Measurements from ENCODE around the gene MCCC2. TPM values are rescaled to one million over a fixed set of nuclear protein-coding genes. Genes with fewer than 3 reads are reported as not detected.

Gene MCCC2
- total and polyA plus RNA-seq, 2 of the 13 experiments (the other 11 are each of a cell fraction or from before 2014, with no cell fraction given): 44.8 to 83.6 TPM

DNA sequence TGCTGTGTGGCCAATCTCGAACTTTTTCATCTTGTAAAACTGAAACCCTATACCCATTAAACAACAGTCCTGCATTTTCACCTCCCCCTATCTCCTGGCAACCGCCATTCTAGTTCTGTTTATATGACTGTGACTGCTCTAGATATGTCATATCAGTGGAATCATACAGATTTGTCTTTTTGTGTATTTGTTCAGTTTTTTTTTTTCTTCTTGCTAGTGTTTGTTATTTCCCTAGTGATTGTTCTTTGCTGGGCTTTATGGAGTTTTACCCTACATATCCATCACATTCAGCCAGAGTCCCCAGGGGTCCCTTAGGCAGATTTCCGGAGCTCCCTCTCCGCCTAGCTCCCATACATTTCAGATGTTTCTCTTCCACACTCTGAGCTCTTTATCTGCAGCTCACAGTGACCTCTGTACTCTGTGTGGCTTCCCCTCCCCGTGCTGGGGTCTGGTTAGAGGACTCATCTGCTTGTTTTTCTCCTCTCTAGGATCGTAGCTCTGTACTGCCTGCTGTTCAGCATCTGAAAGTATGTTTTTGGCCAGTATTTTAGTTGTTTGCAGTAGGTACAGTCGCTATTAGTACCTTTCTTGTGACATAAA lies 106.8 kb downstream of the MCCC2 start (continued):
- TF ChIP-seq GPBP1L1 (CRISPR knock-in tag; IDR thresholded peaks at IDR 0.05) (no peak), HNRNPUL1 (IDR thresholded peaks at IDR 0.05; ENCODE audit: low read depth, low read length) (no peak), ZNF800 (CRISPR knock-in tag; IDR thresholded peaks at IDR 0.05) (no peak), YEATS4 (CRISPR knock-in tag; IDR thresholded peaks at IDR 0.05; ENCODE audit: borderline replicate concordance) (no peak; the same call in 1 of the 2 replicates), CHD4 (IDR thresholded peaks at IDR 0.05; ENCODE audit: borderline replicate concordance, low read length) (no peak), ARID5B (CRISPR knock-in tag; IDR thresholded peaks at IDR 0.05) (peak; percentile 69), NCOR1 (IDR thresholded peaks at IDR 0.05; ENCODE audit: borderline replicate concordance, low read length) (peak; percentile 50; the same call in 1 of the 2 replicates), ZKSCAN5 (CRISPR knock-in tag; IDR thresholded peaks at IDR 0.05) (no peak), SP5 (CRISPR knock-in tag; IDR thresholded peaks at IDR 0.05; ENCODE audit: borderline replicate concordance, low read depth) (0 out of 2 replicates have a peak, but pooled peaks have one; percentile 23), ZC3H13 (CRISPR knock-in tag; IDR thresholded peaks at IDR 0.05) (no peak), ZFP90 (CRISPR knock-in tag; IDR thresholded peaks at IDR 0.05; ENCODE audit: borderline replicate concordance) (no peak), TBX3 (IDR thresholded peaks at IDR 0.05; ENCODE audit: borderline replicate concordance) (no peak)
- TF ChIP-seq, protein P1, sequence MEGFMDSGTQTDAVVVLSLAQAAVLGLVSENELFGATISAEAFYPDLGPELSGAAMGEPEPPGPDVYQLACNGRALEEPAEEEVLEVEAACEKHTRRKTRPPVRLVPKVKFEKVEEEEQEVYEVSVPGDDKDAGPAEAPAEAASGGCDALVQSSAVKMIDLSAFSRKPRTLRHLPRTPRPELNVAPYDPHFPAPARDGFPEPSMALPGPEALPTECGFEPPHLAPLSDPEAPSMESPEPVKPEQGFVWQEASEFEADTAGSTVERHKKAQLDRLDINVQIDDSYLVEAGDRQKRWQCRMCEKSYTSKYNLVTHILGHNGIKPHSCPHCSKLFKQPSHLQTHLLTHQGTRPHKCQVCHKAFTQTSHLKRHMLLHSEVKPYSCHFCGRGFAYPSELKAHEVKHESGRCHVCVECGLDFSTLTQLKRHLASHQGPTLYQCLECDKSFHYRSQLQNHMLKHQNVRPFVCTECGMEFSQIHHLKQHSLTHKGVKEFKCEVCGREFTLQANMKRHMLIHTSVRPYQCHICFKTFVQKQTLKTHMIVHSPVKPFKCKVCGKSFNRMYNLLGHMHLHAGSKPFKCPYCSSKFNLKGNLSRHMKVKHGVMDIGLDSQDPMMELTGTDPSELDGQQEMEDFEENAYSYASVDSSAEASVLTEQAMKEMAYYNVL (CRISPR knock-in tag; IDR thresholded peaks at IDR 0.05; ENCODE audit: borderline replicate concordance): peak; percentile 87; the same call in 1 of the 2 replicates
- TF ChIP-seq, protein P2, sequence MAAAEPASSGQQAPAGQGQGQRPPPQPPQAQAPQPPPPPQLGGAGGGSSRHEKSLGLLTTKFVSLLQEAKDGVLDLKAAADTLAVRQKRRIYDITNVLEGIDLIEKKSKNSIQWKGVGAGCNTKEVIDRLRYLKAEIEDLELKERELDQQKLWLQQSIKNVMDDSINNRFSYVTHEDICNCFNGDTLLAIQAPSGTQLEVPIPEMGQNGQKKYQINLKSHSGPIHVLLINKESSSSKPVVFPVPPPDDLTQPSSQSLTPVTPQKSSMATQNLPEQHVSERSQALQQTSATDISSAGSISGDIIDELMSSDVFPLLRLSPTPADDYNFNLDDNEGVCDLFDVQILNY (CRISPR knock-in tag; conservative IDR thresholded peaks at IDR 0.05): no peak
- TF ChIP-seq, protein P3, sequence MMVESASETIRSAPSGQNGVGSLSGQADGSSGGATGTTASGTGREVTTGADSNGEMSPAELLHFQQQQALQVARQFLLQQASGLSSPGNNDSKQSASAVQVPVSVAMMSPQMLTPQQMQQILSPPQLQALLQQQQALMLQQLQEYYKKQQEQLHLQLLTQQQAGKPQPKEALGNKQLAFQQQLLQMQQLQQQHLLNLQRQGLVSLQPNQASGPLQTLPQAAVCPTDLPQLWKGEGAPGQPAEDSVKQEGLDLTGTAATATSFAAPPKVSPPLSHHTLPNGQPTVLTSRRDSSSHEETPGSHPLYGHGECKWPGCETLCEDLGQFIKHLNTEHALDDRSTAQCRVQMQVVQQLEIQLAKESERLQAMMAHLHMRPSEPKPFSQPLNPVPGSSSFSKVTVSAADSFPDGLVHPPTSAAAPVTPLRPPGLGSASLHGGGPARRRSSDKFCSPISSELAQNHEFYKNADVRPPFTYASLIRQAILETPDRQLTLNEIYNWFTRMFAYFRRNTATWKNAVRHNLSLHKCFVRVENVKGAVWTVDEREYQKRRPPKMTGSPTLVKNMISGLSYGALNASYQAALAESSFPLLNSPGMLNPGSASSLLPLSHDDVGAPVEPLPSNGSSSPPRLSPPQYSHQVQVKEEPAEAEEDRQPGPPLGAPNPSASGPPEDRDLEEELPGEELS (CRISPR knock-in tag; IDR thresholded peaks at IDR 0.05): peak; percentile 39; the same call in 1 of the 2 replicates

Data from HepG2 (cell line).